ENCODE data around the gene TMIE. TPM values are rescaled to one million over a fixed set of nuclear protein-coding genes. Genes with fewer than 3 reads are reported as not detected.

TMIE gene
- total and polyA plus RNA-seq, 2 of the 8 experiments (the other 6 are each of a cell fraction or from before 2014, with no cell fraction given), result 0.45 to 0.67 TPM

GRCh38 chr3:46742992-46743585, 41.9 kb downstream of the TMIE start:
- POLR2A ChIA-PET (ENCODE audit: partially characterized antibody), result no interaction called here
- TF ChIP-seq KDM4A (IDR thresholded peaks at IDR 0.05; ENCODE audit: low read depth, low read length, severe bottlenecking), result no peak
- TF ChIP-seq SP2 (IDR thresholded peaks at IDR 0.05; ENCODE audit: low read length), result no peak
- TF ChIP-seq ATF2 (IDR thresholded peaks at IDR 0.05; ENCODE audit: low read length), result no peak
- TF ChIP-seq PHF8 (conservative IDR thresholded peaks at IDR 0.05; ENCODE audit: low read depth, low read length), result no peak
- TF ChIP-seq SP1 (IDR thresholded peaks at IDR 0.05; ENCODE audit: low read depth, low read length), result no peak
- no peak for TF ChIP-seq TBP (IDR thresholded peaks at IDR 0.05; ENCODE audit: low read depth, low read length)
- no peak for TF ChIP-seq JUND (IDR thresholded peaks at IDR 0.05; ENCODE audit: low read length)
- no peak for TF ChIP-seq CHD1 (IDR thresholded peaks at IDR 0.05; ENCODE audit: low read depth, low read length)
- no peak for TF ChIP-seq BRCA1 (IDR thresholded peaks at IDR 0.05; ENCODE audit: low read depth, low read length)
- no peak for TF ChIP-seq SIRT6 (IDR thresholded peaks at IDR 0.05; ENCODE audit: low read length)
- no peak for TF ChIP-seq HDAC6 (IDR thresholded peaks at IDR 0.05; ENCODE audit: low read depth, low read length)
- no peak for TF ChIP-seq TAF7 (optimal IDR thresholded peaks at IDR 0.05; ENCODE audit: borderline replicate concordance, low read depth, low read length)
- TF ChIP-seq KDM5A (IDR thresholded peaks at IDR 0.05; ENCODE audit: low read length), result no peak

More at GRCh38 chr3:46742992-46743585, 41.9 kb downstream of the TMIE start:
- Histone ChIP-seq H2BK12ac (ENCODE audit: low read depth, low read length) (no peak overlapping the region), H3K27ac (ENCODE audit: low read depth, low read length) (no peak overlapping the region), H2BK20ac (ENCODE audit: low read length) (no peak overlapping the region), H3K36me3 (ENCODE audit: control insufficient read depth in 2 of 4, insufficient read depth in 4 of 4, low read length in 3 of 4) (no peaks in the 10 kb centered on the region), H3K18ac (ENCODE audit: extremely low read depth, low read length) (no peak overlapping the region), H3K79me1 (ENCODE audit: low read depth, low read length) (no peaks in the 10 kb centered on the region), H2BK120ac (replicated peaks; ENCODE audit: low read depth, low read length) (no peak overlapping the region), H3K9ac (replicated peaks in 1 of 4; ENCODE audit: extremely low read depth in 1 of 4, low read depth in 3 of 4, low read length in 3 of 4) (no peak overlapping the region), H3K14ac (ENCODE audit: insufficient read length) (no peak overlapping the region), H4K91ac (replicated peaks; ENCODE audit: insufficient read length, low read length) (no peak overlapping the region), H3K56ac (replicated peaks; ENCODE audit: insufficient read length, low read depth, low read length) (no peak overlapping the region), H2AK5ac (ENCODE audit: low read depth, low read length) (no peak overlapping the region), H4K8ac (ENCODE audit: extremely low read depth, insufficient read depth, low read length) (no peak overlapping the region), H3K79me2 (ENCODE audit: control insufficient read depth in 1 of 2, insufficient read depth in 2 of 2, low read length in 2 of 2) (no peaks in the 10 kb centered on the region), H3K4me3 (ENCODE audit: extremely low read depth in 1 of 4, insufficient read depth in 2 of 4, low read depth in 3 of 4, low read length in 4 of 4) (no peak overlapping the region), H3K23me2 (ENCODE audit: low read depth, low read length) (no peaks in the 10 kb centered on the region), H3K4me1 (replicated peaks in 1 of 4; ENCODE audit: control insufficient read depth in 3 of 4, insufficient read depth in 4 of 4, low read length in 3 of 4) (no peaks in the 10 kb centered on the region; a peak in 1 of 7 replicates), H3K9me3 (ENCODE audit: insufficient read depth in 2 of 2, low read depth in 1 of 2, low read length in 1 of 2) (no peaks in the 10 kb centered on the region), H2AFZ (ENCODE audit: low read length) (no peak overlapping the region), H4K5ac (ENCODE audit: insufficient read length, low read depth, low read length) (no peak overlapping the region), H3K4me2 (ENCODE audit: insufficient read depth in 1 of 2, low read depth in 2 of 2, low read length in 2 of 2) (no peak overlapping the region), H4K20me1 (replicated peaks in 1 of 2; ENCODE audit: control insufficient read depth in 1 of 2, insufficient read depth in 2 of 2, low read length in 2 of 2) (no peaks in the 10 kb centered on the region), H2BK15ac (ENCODE audit: low read length) (no peak overlapping the region), H3K27me3 (replicated peaks in 1 of 4; ENCODE audit: control insufficient read depth in 3 of 4, extremely low read depth in 1 of 4, insufficient read depth in 3 of 4, low read length in 3 of 4) (no peaks in the 10 kb centered on the region), H3K23ac (ENCODE audit: insufficient read length) (no peak overlapping the region), H2BK5ac (ENCODE audit: low read depth, low read length) (no peak overlapping the region), H3K4ac (replicated peaks; ENCODE audit: insufficient read length, low read depth, low read length) (no peak overlapping the region)
- WGBS, 2 experiments (ENCODE audit: extremely low coverage in 1 of 2, insufficient coverage in 1 of 2, insufficient read length in 1 of 2, insufficient replicate concordance in 2 of 2, low coverage in 1 of 2, low lambda C conversion rate in 2 of 2, missing lambda C conversion rate in 1 of 2), result 87% methylated on average over 11 of the region's 12 CpGs; no CpG with 5 or more reads in 1 of the 2 experiments
- CTCF ChIA-PET (ENCODE audit: partially characterized antibody), result interaction anchor here (1.3 to 1.6 kb wide), 2 partner anchors 9 to 156 kb away, joined by 3 to 5 read pairs; no protein-coding TSS in a partner anchor
- FAIRE-seq (no peak), DNase-seq (ENCODE audit: low read depth in 1 of 2, low spot score in 2 of 2) (no peak)
